ENCODE data around the gene BCL11A.

DNA sequence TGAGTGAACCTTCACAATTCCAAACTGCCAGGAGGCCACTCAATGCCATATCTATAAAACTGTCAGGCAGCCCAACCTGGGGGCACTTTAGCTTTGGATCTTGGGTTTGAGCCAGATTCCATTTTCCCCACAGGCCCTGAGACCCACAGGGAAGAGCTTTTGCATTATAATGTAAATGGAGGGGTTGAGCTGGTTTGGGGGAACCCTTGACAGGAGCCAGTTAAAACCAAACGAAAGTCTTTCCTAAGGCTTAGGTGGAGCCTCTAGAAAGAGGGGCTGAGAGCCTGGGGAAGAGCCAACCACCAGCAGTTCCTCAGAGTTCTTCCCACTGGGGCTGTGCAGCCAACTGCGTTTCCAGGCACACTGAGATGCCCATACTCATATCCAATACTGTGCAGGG lies 42.7 kb downstream of the BCL11A start:
- TF ChIP-seq, protein P1, sequence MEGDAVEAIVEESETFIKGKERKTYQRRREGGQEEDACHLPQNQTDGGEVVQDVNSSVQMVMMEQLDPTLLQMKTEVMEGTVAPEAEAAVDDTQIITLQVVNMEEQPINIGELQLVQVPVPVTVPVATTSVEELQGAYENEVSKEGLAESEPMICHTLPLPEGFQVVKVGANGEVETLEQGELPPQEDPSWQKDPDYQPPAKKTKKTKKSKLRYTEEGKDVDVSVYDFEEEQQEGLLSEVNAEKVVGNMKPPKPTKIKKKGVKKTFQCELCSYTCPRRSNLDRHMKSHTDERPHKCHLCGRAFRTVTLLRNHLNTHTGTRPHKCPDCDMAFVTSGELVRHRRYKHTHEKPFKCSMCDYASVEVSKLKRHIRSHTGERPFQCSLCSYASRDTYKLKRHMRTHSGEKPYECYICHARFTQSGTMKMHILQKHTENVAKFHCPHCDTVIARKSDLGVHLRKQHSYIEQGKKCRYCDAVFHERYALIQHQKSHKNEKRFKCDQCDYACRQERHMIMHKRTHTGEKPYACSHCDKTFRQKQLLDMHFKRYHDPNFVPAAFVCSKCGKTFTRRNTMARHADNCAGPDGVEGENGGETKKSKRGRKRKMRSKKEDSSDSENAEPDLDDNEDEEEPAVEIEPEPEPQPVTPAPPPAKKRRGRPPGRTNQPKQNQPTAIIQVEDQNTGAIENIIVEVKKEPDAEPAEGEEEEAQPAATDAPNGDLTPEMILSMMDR (IDR thresholded peaks at IDR 0.05) = no peak
- TF ChIP-seq EP300 (IDR thresholded peaks at IDR 0.05) (no peak), POLR2A (IDR thresholded peaks at IDR 0.05) (no peak), POLR2AphosphoS5 (IDR thresholded peaks at IDR 0.05) (no peak)
